Kidney epithelial cell (primary cell): ENCODE measurements around the gene HAND2. TPM values are rescaled to one million over a fixed set of nuclear protein-coding genes. Genes with fewer than 3 reads are reported as not detected.
A peak's percentile ranks its signal among the peaks of the same experiment; 100 is the strongest.

Experiments used
- DNase-seq: peaks from one replicate; pipeline ENCODE4 v3.0.0-alpha.2; 2010; ENCODE audit warnings: low read depth
- H3K27me3 ChIP-seq: 2 replicates; pipeline ENCODE4 v1.6.0; 2011; ENCODE audit warnings: low read length; ENCODE audit not compliant: control insufficient read depth, insufficient read depth
- H3K36me3 ChIP-seq: 2 replicates; pipeline ENCODE4 v1.5.1; 2011; ENCODE audit warnings: low read length; ENCODE audit not compliant: control insufficient read depth, insufficient read depth
- H3K4me3 ChIP-seq: 2 replicates; pipeline ENCODE4 v1.5.1; 2011; ENCODE audit warnings: low read depth, mild to moderate bottlenecking, control low read depth, low read length
- total RNA-seq: library from RNA; depleted of rRNA; stranded (reverse); fragments of >200 nt; gene quantifications from 2 replicates; pipeline ENCODE4 v1.2.3, GENCODE V29; 2015
- TF ChIP-seq, protein P1 (sequence below): IDR thresholded peaks from 2 replicates; pipeline ENCODE4 v1.5.1; 2011; ENCODE audit warnings: mild to moderate bottlenecking, moderate library complexity, low read length, control low read depth, inconsistent platforms; ENCODE audit not compliant: insufficient read depth, poor library complexity, severe bottlenecking

The HAND2 gene
- total RNA-seq, 1 donor from 2014 or later: not detected

DNA sequence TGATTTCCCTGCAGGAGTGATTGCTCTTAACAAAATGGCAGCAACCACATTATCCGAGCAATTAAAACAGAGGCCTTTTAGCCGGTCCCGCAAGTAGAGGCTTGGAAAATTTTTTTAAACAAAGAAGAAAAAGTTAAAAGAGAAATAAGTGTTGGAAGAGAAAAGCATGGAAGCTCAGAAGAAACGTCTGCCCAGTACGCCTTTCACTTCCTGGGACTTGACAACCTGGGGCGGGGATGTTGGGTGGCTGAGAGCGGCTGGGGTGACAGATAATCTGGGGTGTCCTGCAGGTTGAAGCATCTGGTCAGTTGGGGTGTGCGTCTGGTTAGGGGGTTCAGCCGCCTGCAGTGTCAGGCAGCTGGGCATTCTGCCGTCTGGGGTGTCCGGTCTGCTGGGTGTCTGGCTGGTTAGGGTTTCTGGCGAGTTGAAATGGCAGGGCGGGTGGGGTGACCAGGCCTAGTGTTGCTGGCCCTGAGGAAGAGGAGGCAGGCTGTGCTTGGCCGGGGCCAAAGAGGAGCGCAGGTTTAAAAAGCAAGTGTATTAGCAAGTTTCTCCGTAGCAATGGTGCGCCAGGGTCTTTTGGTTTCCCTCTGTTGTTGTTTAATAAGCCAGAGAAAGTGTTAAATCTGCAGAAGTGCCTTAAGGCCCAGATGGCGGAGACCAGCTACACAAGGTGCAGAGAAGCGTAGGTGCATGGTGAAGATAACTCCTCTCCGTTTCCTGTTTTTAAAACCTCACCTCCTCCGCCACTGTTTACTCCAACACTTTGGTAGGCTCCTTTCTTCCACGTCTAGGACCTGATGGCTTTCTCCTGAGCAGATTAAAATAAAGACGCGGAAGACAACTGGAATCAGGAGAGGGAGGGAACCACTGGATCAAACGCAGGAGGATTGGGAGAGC lies 5.6 kb downstream of the HAND2 start:
- Histone ChIP-seq H3K4me3 (no peak overlapping the region), H3K36me3 (no peaks in the 10 kb centered on the region), H3K27me3 (peaks cover 94% of the 10 kb centered on the region)
- TF ChIP-seq, protein P1, sequence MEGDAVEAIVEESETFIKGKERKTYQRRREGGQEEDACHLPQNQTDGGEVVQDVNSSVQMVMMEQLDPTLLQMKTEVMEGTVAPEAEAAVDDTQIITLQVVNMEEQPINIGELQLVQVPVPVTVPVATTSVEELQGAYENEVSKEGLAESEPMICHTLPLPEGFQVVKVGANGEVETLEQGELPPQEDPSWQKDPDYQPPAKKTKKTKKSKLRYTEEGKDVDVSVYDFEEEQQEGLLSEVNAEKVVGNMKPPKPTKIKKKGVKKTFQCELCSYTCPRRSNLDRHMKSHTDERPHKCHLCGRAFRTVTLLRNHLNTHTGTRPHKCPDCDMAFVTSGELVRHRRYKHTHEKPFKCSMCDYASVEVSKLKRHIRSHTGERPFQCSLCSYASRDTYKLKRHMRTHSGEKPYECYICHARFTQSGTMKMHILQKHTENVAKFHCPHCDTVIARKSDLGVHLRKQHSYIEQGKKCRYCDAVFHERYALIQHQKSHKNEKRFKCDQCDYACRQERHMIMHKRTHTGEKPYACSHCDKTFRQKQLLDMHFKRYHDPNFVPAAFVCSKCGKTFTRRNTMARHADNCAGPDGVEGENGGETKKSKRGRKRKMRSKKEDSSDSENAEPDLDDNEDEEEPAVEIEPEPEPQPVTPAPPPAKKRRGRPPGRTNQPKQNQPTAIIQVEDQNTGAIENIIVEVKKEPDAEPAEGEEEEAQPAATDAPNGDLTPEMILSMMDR: no peak
- no peak for DNase-seq

DNA sequence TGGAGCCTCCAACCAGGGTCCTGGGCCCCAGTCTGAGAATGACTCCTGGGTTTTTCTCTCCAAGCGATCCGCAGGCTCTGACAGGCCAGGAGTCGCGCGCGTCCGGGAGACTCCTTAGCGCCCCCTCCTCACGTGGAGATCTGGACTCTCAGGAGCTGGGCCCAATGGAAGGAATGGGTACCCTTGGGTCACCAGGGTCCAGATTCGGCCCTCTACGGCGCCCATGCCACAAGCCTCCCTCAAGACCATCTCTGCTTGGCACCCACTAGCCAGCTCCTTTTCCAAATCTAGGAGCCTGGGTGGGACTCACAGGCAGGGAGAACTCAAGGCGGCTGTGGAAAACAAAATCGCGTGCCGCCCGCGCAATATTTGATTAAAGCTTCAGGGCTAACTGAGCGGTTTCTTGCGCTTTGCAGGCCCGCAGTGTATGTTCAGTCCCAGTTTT lies 7.1 kb downstream of the HAND2 start:
- H3K4me3 ChIP-seq: no peak overlapping the region
- peaks cover 97% of the 10 kb centered on the region for H3K27me3 ChIP-seq
- no peaks in the 10 kb centered on the region for H3K36me3 ChIP-seq
- TF ChIP-seq, protein P1: no peak
- DNase-seq: no peak

DNA sequence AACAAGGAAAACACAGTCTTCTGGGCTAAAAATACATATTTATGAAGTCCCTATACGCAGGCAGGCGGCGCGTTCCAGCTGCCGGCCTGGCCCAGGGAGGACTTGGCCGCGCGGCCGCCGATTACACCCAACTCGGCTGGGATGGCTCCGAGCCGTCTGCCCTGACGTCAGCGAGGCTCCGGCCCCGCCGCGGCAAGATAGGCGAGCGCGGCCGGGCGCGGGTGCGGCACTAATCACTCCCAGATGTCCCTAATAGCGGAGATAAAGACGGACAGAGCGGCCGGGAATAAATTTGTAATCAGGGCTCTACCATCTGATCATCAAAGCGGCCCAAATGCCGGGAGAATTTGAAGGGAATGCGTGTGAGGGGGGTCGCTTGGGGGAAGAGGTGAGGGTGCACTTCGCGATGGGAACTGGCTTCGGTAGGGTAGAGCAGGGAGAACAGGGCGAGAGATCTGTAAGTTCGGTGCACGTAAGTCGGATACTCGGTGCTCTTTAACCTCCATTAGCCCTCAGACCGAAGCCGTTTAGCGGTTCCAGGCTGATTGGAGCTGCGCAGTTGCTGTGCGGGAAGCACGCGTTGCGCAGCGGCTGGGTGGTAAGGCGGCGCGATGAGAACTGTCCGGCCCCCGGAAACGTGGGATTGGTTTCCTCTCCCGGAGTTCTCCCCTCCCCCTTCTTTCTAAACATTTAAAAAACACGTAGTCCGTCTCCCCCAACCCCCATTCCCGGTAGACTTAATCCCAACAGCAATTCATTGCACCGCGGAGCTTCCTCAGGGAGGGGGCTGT lies 7.7 kb downstream of the HAND2 start:
- Histone ChIP-seq H3K4me3 (peak overlapping the region; percentile 11), H3K27me3 (peaks cover 99% of the 10 kb centered on the region), H3K36me3 (no peaks in the 10 kb centered on the region)
- no peak for DNase-seq
- TF ChIP-seq, protein P1: no peak

DNA sequence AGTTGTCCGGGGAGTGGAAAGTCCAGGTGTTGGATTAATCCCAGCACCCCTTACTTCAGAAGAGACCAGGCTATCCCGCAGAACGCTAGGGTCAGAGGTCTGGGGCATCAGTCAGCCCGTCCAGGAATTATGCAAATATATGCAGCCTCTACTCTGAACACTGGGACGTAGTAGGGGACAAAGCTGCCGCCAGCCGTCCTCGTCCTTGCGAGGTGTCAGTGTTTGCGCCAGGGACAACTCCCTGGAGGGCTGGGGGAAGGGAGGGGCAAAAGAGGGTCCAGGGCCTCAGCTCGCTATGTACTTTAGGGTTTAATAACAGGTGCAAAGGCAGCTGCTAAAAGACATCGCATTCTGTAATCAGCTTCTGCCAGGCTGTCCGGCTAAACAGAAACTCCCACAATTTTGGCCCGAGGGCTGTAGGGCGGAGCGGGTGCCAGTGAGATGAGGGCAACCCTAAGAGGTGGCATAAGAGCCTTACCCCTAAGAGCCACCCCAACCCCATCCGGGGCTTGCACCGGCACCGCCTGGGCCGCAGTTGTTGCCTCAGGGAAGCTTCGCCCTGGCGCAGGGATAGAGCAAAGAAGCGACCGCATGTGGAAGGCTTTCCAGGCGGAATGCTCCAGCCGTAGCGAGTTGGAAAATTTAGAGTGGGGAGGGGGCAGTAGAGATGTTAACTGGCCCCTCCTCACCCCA lies 8.4 kb downstream of the HAND2 start:
- TF ChIP-seq, protein P1: no peak
- no peak for DNase-seq
- Histone ChIP-seq H3K36me3 (no peaks in the 10 kb centered on the region), H3K4me3 (no peak overlapping the region), H3K27me3 (peaks cover 99% of the 10 kb centered on the region)

DNA sequence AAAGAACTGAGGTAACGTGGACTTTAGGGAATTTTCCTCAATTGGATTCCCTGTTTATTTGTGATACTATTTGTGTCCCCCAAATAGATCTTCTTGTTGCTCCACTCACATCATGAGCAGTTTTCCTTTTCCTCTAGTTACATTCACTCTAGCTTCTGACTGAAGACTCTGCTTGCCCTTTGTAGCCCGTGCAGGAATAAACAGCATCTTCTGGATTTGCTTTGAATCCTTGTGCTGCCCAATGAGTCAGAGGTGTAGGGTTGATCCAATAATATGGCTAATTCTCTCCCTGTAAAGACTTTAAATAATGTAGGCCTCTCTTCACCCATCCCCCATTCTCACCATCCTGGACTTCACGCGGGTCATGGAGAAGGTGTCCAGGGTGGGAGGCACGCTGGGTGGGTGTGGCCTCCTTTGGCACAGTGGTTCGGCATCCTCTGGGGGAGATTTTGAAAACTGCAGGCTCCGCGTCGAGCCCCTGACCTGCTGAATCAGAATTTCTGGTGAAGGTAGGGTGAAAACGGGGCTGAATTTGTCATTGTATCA lies 9.0 kb downstream of the HAND2 start:
- no peak overlapping the region for H3K4me3 ChIP-seq
- H3K36me3 ChIP-seq: no peaks in the 10 kb centered on the region
- TF ChIP-seq, protein P1: no peak
- no peak for DNase-seq
- peaks cover 100% of the 10 kb centered on the region for H3K27me3 ChIP-seq
